Keratinocyte (primary cell): ENCODE results near the gene DOCK11. TPM values are rescaled to one million over a fixed set of nuclear protein-coding genes. Genes with fewer than 3 reads are reported as not detected.
"Not testable (repeated sequence)": the region's sequence is repeated elsewhere in the genome, so short reads cannot be mapped to it uniquely, and the experiment has no call there.

Source experiments
- DNase-seq: peaks from one replicate; pipeline ENCODE4 v3.0.0-alpha.2; 2011; ENCODE audit warnings: low read depth, missing footprints, low spot score
- FAIRE-seq: peaks from 2 replicates; lab custom pipeline; 2011; peaks lifted over from hg19 to GRCh38; lab: Jason Lieb, UNC
- H2AFZ ChIP-seq: 2 replicates; pipeline ENCODE4 v1.6.0; 2012; ENCODE audit warnings: low read length, control low read depth, inconsistent platforms; ENCODE audit not compliant: control insufficient read depth
- H3K27ac ChIP-seq: 2 replicates; pipeline ENCODE4 v1.5.1; 2011; ENCODE audit warnings: low read length; ENCODE audit not compliant: control insufficient read depth, insufficient read depth
- H3K27me3 ChIP-seq: 3 replicates; pipeline ENCODE4 v1.6.0; 2011; ENCODE audit warnings: low read length; ENCODE audit not compliant: control insufficient read depth, insufficient read depth; ENCODE audit errors: extremely low read depth
- H3K36me3 ChIP-seq, 2 experiments: 2 replicates in 1 of 2; 3 replicates in 1 of 2; pipeline ENCODE4 v1.5.1; 2011; ENCODE audit warnings: low read length in 2 of 2, mild to moderate bottlenecking in 1 of 2; ENCODE audit not compliant: control insufficient read depth in 2 of 2, insufficient read depth in 2 of 2; ENCODE audit errors: extremely low read depth in 1 of 2
- H3K4me1 ChIP-seq: 3 replicates; pipeline ENCODE4 v1.5.1; 2011; ENCODE audit warnings: low read length; ENCODE audit not compliant: control insufficient read depth, insufficient read depth; ENCODE audit errors: extremely low read depth
- H3K4me2 ChIP-seq: 3 replicates; pipeline ENCODE4 v1.6.0; 2011; ENCODE audit warnings: low read depth, low read length; ENCODE audit not compliant: control insufficient read depth, insufficient read depth; ENCODE audit errors: extremely low read depth
- H3K4me3 ChIP-seq, 3 experiments: fragments of 200-600 bp in 1 of 3; sonication (generic) in 1 of 3; 2 replicates in 2 of 3; 3 replicates in 1 of 3; pipeline ENCODE4 v1.5.1; 2011 to 2016; ENCODE audit warnings: low read length in 3 of 3, mild to moderate bottlenecking in 3 of 3, control low read depth in 2 of 3, inconsistent platforms in 1 of 3, low read depth in 1 of 3, mixed read lengths in 1 of 3, mixed run types in 1 of 3, moderate library complexity in 1 of 3; ENCODE audit not compliant: control insufficient read depth in 2 of 3, insufficient read depth in 2 of 3; ENCODE audit errors: extremely low read depth in 1 of 3
- H3K79me2 ChIP-seq: 2 replicates; pipeline ENCODE4 v1.6.0; 2012; ENCODE audit warnings: low read length; ENCODE audit not compliant: control insufficient read depth, insufficient read depth
- H3K9ac ChIP-seq: 3 replicates; pipeline ENCODE4 v1.6.0; 2011; ENCODE audit warnings: low read length; ENCODE audit not compliant: control insufficient read depth, insufficient read depth; ENCODE audit errors: extremely low read depth
- H3K9me1 ChIP-seq: 3 replicates; pipeline ENCODE4 v1.6.0; 2011; ENCODE audit warnings: low read length; ENCODE audit not compliant: control insufficient read depth, insufficient read depth; ENCODE audit errors: extremely low read depth
- H3K9me3 ChIP-seq: 2 replicates; pipeline ENCODE4 v1.5.1; 2012; ENCODE audit warnings: low read depth, low read length; ENCODE audit not compliant: control insufficient read depth
- H4K20me1 ChIP-seq: 3 replicates; pipeline ENCODE4 v1.6.0; 2011; ENCODE audit warnings: low read length; ENCODE audit not compliant: control insufficient read depth, insufficient read depth; ENCODE audit errors: extremely low read depth
- CTCF ChIP-seq, 3 experiments: IDR thresholded peaks in 1 of 3; conservative IDR thresholded peaks in 1 of 3; optimal IDR thresholded peaks in 1 of 3; 2 replicates in 2 of 3; 3 replicates in 1 of 3; pipeline versions ENCODE3 to v1.5.1; 2011; ENCODE audit warnings: low read length in 3 of 3, mild to moderate bottlenecking in 3 of 3, moderate library complexity in 2 of 3, control low read depth in 1 of 3, inconsistent platforms in 1 of 3; ENCODE audit not compliant: insufficient read depth in 2 of 3; ENCODE audit errors: extremely low read depth in 1 of 3
- EZH2 ChIP-seq: IDR thresholded peaks from one replicate; pipeline ENCODE4 v1.6.1; 2012; ENCODE audit warnings: inconsistent platforms, mild to moderate bottlenecking, low read length, moderate library complexity
- dilution Hi-C: fragments of 300-500 bp; cut with MboI; formaldehyde crosslinking; loops from one replicate; pipeline ENCODE4 v1.7.0; 2020; ENCODE audit warnings: low sequenced_read_pairs; ENCODE audit not compliant: extremely low pct_ligation_motif_present
- polyA plus RNA-seq, 5 experiments: library from polyadenylated mRNA; depleted of rRNA in 3 of 5; stranded (reverse) in 3 of 5; stranded (forward) in 1 of 5; unstranded in 1 of 5; fragments of >200 nt; gene quantifications; 1 replicate in 1 of 5; 2 replicates in 3 of 5; 3 replicates in 1 of 5; pipeline versions ENCODE4 v1.2.1 to v1.2.3, GENCODE V29; 2011 to 2012; ENCODE audit warnings: missing spikeins in 2 of 5, low read depth in 1 of 5, low replicate concordance in 1 of 5

Gene DOCK11
- polyA plus RNA-seq, 1 donor (not counting 4 experiments of a cell fraction or from before 2014, with no cell fraction given): 4.6 TPM

- Histone ChIP-seq H3K4me3 (no peak overlapping the region), H3K9me3 (no peaks in the 10 kb centered on the region), H3K36me3 (no peaks in the 10 kb centered on the region), H2AFZ (no peak overlapping the region), H3K9me1 (no peaks in the 10 kb centered on the region), H3K4me2 (no peak overlapping the region), H4K20me1 (no peaks in the 10 kb centered on the region), H3K4me1 (no peaks in the 10 kb centered on the region), H3K79me2 (no peaks in the 10 kb centered on the region), H3K27ac (no peak overlapping the region), H3K9ac (no peak overlapping the region), H3K27me3 (no peaks in the 10 kb centered on the region)
- TF ChIP-seq CTCF (optimal IDR thresholded peaks at IDR 0.05 in 1 of 3, IDR thresholded peaks at IDR 0.05 in 1 of 3, conservative IDR thresholded peaks at IDR 0.05 in 1 of 3; ENCODE audit: extremely low read depth in 1 of 3, insufficient read depth in 2 of 3, low read length in 3 of 3) (no peak), EZH2 (no peak)
- no peak for FAIRE-seq
- dilution Hi-C loops: no loop called here
- no peak for DNase-seq
These were observed 15.4 kb upstream of the DOCK11 start for GRCh38 chrX:118480172-118480571.

- dilution Hi-C loops, FAIRE-seq: not testable (repeated sequence)
These were observed 13.2 kb upstream of the DOCK11 start for GRCh38 chrX:118482384-118482783.

GRCh38 chrX:118484216-118484903 lies 11.3 kb upstream of the DOCK11 start:
- H3K36me3 ChIP-seq: no peaks in the 10 kb centered on the region
- no peak overlapping the region for H3K4me3 ChIP-seq
- no peaks in the 10 kb centered on the region for H3K9me1 ChIP-seq
- dilution Hi-C loops: no loop called here
- H3K79me2 ChIP-seq: no peaks in the 10 kb centered on the region
- H3K4me1 ChIP-seq: no peaks in the 10 kb centered on the region
- no peak overlapping the region for H3K27ac ChIP-seq
- H2AFZ ChIP-seq: no peak overlapping the region
- H3K27me3 ChIP-seq: no peaks in the 10 kb centered on the region
- H3K4me2 ChIP-seq: no peak overlapping the region
- no peaks in the 10 kb centered on the region for H3K9me3 ChIP-seq
- DNase-seq (no peak), FAIRE-seq (no peak)
- no peaks in the 10 kb centered on the region for H4K20me1 ChIP-seq
- no peak overlapping the region for H3K9ac ChIP-seq
- TF ChIP-seq CTCF (optimal IDR thresholded peaks at IDR 0.05 in 1 of 3, IDR thresholded peaks at IDR 0.05 in 1 of 3, conservative IDR thresholded peaks at IDR 0.05 in 1 of 3; ENCODE audit: extremely low read depth in 1 of 3, insufficient read depth in 2 of 3, low read length in 3 of 3): no peak
- no peak for TF ChIP-seq EZH2

More at GRCh38 chrX:118482384-118482783, 13.2 kb upstream of the DOCK11 start:
- not testable (repeated sequence) for H3K4me2 ChIP-seq, H3K9me1 ChIP-seq, H3K9me3 ChIP-seq, H4K20me1 ChIP-seq, H3K36me3 ChIP-seq, H3K27me3 ChIP-seq, DNase-seq, H2AFZ ChIP-seq, H3K79me2 ChIP-seq, H3K9ac ChIP-seq, H3K4me1 ChIP-seq, H3K4me3 ChIP-seq, H3K27ac ChIP-seq

GRCh38 chrX:118486693-118487092 lies 8.9 kb upstream of the DOCK11 start:
- FAIRE-seq, H3K4me2 ChIP-seq, H3K4me3 ChIP-seq, H3K27me3 ChIP-seq, H3K27ac ChIP-seq, H3K79me2 ChIP-seq, DNase-seq, H3K9ac ChIP-seq, H3K9me1 ChIP-seq, H3K4me1 ChIP-seq, H3K9me3 ChIP-seq, H3K36me3 ChIP-seq, H4K20me1 ChIP-seq, H2AFZ ChIP-seq, dilution Hi-C loops: not testable (repeated sequence)
